ENCODE data around the gene HEATR1.
A peak's percentile ranks its signal among the peaks of the same experiment; 100 is the strongest.

HEATR1 gene

DNA sequence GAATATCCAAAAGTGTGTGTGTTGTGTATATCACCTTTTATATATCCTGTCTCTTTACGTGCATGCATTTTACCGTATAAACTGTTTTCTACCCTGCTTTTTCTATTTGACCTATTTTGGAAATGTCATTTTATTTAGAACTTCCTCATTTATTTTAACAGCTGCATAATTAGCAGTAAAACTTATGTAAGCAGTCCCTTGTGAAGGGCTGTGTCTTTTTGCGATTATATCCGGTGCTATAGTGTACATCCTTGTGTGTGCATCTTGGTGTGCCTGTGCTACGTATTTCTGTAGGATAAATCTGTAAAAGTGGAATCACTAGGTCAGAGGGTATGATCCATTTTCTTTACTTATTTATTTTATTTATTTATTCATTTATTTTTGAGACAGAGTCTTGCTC is 73.4 kb downstream of the HEATR1 start:
- DNase-seq (ENCODE audit: extremely low read depth, low read depth), result no peak
- TF ChIP-seq, protein P1, sequence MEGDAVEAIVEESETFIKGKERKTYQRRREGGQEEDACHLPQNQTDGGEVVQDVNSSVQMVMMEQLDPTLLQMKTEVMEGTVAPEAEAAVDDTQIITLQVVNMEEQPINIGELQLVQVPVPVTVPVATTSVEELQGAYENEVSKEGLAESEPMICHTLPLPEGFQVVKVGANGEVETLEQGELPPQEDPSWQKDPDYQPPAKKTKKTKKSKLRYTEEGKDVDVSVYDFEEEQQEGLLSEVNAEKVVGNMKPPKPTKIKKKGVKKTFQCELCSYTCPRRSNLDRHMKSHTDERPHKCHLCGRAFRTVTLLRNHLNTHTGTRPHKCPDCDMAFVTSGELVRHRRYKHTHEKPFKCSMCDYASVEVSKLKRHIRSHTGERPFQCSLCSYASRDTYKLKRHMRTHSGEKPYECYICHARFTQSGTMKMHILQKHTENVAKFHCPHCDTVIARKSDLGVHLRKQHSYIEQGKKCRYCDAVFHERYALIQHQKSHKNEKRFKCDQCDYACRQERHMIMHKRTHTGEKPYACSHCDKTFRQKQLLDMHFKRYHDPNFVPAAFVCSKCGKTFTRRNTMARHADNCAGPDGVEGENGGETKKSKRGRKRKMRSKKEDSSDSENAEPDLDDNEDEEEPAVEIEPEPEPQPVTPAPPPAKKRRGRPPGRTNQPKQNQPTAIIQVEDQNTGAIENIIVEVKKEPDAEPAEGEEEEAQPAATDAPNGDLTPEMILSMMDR (IDR thresholded peaks at IDR 0.05; ENCODE audit: low read depth, low read length, missing control alignments), result no peak
- no peak overlapping the region for H3K4me3 ChIP-seq (replicated peaks; ENCODE audit: low read depth, low read length)

DNA sequence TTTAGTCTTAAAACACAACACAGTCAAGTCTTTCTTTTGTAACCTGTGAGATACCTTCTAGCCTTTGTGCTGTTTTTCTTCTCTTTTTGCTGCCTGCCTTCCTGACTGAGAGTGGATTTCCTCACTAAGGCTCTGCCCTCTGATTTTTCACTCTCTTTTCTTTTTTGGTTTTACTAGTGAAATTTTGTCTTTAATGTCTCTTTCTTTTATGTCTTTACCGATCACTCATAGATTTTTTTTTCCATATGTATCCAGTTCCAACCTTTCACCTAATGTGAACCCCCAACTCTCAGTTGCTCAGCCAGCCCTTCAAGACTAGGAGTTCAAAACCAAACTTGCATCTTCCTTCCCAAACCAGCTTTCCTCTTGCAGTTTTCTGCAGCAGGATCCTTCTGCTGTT is 74.0 kb downstream of the HEATR1 start:
- no peak overlapping the region for H3K4me3 ChIP-seq (replicated peaks; ENCODE audit: low read depth, low read length)
- TF ChIP-seq, protein P1 (IDR thresholded peaks at IDR 0.05; ENCODE audit: low read depth, low read length, missing control alignments), result no peak

DNA sequence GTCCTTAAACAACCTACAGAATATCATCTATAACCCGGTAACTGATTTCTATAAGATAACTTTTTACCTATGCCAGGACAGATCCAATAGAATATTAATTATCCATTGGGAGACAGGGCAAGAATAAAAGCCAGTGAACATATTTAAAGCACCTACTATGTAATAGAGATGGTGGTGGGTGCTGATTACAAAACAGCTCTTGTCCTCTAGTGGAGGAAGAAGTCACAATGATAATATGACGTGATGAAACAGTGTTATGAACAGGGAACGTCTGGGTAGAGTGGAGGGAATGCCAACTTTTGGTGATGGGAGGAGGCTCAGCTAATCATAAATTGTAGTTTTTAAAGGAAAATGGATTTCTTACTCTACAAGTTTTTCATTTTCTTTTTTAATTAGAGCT is 78.2 kb downstream of the HEATR1 start:
- no peak overlapping the region for H3K4me3 ChIP-seq (replicated peaks; ENCODE audit: low read depth, low read length)
- TF ChIP-seq, protein P1 (IDR thresholded peaks at IDR 0.05; ENCODE audit: low read depth, low read length, missing control alignments), result no peak

More for the DNA sequence above, 74.0 kb downstream of the HEATR1 start:
- DNase-seq (ENCODE audit: extremely low read depth, low read depth), result no peak

DNA sequence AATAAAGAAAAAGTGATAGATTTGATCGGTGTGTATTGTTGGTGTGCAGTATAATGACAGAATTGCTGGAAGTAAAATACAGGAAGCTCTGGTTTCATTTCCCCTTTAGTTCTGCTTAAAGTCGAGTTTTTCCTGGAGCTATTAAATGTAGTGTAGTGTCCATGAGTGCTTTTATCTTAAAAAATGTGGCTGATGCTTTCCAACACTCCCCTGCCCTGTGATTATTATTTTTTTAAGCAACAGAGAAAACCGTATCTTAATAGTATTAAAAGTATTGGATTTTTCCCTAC is 79.5 kb downstream of the HEATR1 start:
- no peak for DNase-seq (ENCODE audit: extremely low read depth, low read depth)
- H3K4me3 ChIP-seq (replicated peaks; ENCODE audit: low read depth, low read length), result peak overlapping the region; percentile 96
- TF ChIP-seq, protein P1 (IDR thresholded peaks at IDR 0.05; ENCODE audit: low read depth, low read length, missing control alignments), result no peak

More for the DNA sequence above, 78.2 kb downstream of the HEATR1 start:
- no peak for DNase-seq (ENCODE audit: extremely low read depth, low read depth)

DNA sequence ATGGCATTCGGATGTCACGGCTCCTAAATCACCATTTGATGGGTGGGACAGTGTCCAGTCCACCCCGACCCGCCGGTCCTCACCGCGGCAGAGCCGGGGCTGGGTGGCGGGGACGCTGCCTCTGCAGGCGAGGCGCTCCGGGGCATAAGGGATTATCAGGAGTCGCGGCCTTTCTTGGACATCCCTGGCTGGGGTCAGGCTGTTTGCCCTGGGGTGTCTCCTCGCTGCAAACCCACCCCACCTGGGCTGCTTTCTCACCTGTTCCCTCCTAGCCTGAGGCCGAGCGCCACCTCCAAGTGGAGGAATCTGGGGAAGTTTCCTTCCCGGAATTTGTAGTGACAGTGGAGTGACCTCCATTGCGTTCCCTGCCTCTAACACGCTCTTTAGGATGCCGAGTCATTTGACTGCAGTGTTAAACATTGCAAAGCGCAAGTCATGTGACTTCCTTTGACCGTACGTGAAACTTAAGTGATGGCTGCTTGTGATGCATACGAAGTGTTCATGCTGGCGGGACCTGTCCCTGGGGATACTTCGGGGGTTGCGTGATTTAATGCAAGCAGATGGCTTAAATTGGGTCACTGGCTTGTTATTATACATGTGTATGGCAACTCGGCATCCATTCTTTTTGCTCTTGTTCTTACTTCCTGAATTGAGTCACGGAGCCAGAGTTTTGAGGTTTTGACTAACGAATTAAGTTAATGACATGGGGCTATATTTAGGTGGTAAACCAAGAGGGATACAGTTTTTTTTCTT is 80.0 kb downstream of the HEATR1 start:
- peak; percentile 56 for DNase-seq (ENCODE audit: extremely low read depth, low read depth)
- TF ChIP-seq, protein P1 (IDR thresholded peaks at IDR 0.05; ENCODE audit: low read depth, low read length, missing control alignments), result no peak
- peak overlapping the region; percentile 96 for H3K4me3 ChIP-seq (replicated peaks; ENCODE audit: low read depth, low read length)

DNA sequence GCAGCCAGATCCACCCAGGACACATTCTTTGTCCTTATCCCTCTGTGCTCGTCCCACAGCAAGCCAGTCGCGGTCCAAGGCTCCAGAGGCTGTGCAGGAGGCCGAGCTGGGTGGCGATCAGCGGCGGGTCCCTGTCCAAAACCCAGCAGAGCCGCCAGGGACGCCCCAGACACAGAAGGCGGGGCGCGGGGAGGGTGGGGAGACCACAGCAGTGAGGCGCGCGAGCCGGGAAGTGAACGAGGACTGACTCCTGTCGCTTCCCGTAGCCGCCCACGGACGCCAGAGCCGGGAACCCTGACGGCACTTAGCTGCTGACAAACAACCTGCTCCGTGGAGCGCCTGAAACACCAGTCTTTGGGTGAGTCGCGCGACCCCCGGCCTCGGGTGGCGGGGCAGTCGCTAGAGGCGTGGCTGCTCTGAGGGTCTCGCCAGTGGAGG is 80.6 kb downstream of the HEATR1 start, which contains the start of gene LGALS8:
TSS of gene LGALS8 (plus strand) at position 279 of the 438 bp plus-strand sequence. CDS start 2,089 bp downstream, outside the sequence.
- DNase-seq (ENCODE audit: extremely low read depth, low read depth), result no peak
- TF ChIP-seq, protein P1 (IDR thresholded peaks at IDR 0.05; ENCODE audit: low read depth, low read length, missing control alignments), result no peak

More for the DNA sequence above, 80.6 kb downstream of the HEATR1 start, which contains the start of gene LGALS8:
- peak within 1 kb of the TSS; percentile 96 for H3K4me3 ChIP-seq (replicated peaks; ENCODE audit: low read depth, low read length)

All from HFF-Myc (cell line).